ENCODE data around the gene TAF9B. TPM values are rescaled to one million over a fixed set of nuclear protein-coding genes. Genes with fewer than 3 reads are reported as not detected.
A peak's percentile ranks its signal among the peaks of the same experiment; 100 is the strongest.
"Not testable (repeated sequence)": the region's sequence is repeated elsewhere in the genome, so short reads cannot be mapped to it uniquely, and the experiment has no call there.

Gene TAF9B
- total RNA-seq (10 to 100 TPM; 10.3 to 12.6 TPM), total RNA-seq (12.3 to 32.0 reads per million in 2 donors)

DNA sequence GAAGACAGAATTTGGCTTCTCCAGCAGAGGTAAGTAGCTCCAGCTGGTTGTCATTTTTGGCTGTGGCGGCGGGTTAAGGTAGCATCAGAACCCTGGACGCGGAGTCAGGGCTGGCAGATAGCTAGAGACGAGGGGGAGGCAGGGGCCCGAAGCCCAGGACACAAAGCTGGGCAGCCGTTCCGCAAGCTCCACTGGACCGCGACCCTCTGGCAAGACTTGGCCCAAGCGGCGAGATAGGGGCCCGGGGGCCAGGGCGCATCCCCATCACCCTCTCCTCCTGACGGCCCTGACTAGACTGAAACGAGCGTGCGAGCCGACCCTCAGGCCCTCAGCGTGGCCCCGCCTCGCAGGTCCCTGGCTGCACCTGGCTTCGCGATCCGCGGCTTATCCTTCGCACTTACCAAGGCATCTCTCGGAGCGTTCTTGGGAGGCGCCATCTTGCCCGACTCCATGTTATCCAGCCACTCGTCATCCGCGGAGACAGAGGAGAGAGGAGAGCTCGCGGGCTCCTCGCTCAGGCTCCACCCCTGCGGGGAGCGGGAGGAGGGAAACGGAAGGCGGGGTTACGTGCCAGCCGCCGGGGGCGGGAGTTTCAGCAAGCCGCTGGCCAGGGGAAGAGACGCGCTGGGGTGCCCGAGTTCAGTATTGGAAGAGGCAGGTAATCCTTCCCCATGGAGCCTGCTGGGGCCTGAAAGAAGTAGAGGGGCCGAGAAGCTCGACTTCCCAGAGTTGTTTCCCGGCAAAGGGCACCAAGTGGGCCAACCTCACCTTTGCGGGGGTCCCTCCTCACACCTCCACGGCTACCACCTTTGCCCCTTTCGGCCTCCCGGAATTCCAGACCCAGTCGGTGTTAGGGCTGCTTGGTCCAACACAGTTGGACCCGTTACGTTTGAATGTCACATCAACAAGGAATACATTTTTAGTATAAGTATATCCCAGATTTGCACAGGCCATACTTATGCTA lies at the start of gene TAF9B:
TAF9B (minus strand) TSS at position 491 of the 964 bp plus-strand sequence; CDS start at position 452, 39 bp downstream.
- peak; percentile 66 to 74 (median 74) for DNase-seq
- peaks cover 5% of the 10 kb centered on the region for H3K4me1 Mint-ChIP-seq
- H3K27me3 Mint-ChIP-seq, result no peaks in the 10 kb centered on the region
- H3K9me3 ChIP-seq (ENCODE audit: control insufficient read depth, low read length, poor library complexity, severe bottlenecking), result no peaks in the 10 kb centered on the region
- peak within 1 kb of the TSS; percentile 89 for H3K4me3 Mint-ChIP-seq
- H3K36me3 Mint-ChIP-seq (ENCODE audit: low read depth), result no peaks in the 10 kb centered on the region
- H3K27ac Mint-ChIP-seq, result peak within 1 kb of the TSS; percentile 85
- peak; percentile 97 for ATAC-seq

- DNase-seq, result no peak
- ATAC-seq, result no peak
- no peaks in the 10 kb centered on the region for H3K4me1 Mint-ChIP-seq
- H3K27ac Mint-ChIP-seq, result no peak overlapping the region
- peaks cover 2% of the 10 kb centered on the region for H3K36me3 Mint-ChIP-seq (ENCODE audit: low read depth)
- H3K27me3 Mint-ChIP-seq, result no peaks in the 10 kb centered on the region
- no peaks in the 10 kb centered on the region for H3K9me3 ChIP-seq (ENCODE audit: control insufficient read depth, low read length, poor library complexity, severe bottlenecking)
- no peak overlapping the region for H3K4me3 Mint-ChIP-seq
Observed at GRCh38 chrX:78182881-78183280, 43.4 kb upstream of the TAF9B start.

DNA sequence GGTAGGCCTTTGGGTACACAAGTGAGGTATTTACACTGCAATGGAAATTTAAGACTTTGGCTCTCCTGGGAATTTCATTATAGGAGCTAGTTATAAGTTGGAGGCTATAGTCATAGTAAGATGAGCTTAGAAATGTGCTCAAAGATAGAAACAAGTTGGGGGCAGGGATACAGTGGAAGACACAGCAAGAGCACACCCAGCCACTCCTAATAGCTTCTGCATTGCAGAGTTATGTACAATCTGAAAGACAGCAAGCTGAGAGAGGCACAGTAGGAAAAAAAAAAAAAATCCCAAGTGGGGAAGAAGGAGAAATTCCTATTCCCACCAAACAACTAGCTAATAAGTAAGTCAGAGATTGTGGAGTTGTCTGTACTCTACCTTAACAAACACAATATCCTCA lies 41.9 kb upstream of the TAF9B start:
- Mint-ChIP-seq H3K4me3 (no peak overlapping the region), H3K27me3 (no peaks in the 10 kb centered on the region), H3K36me3 (ENCODE audit: low read depth) (peaks cover 2% of the 10 kb centered on the region), H3K27ac (no peak overlapping the region), H3K4me1 (no peaks in the 10 kb centered on the region)
- ATAC-seq, result no peak
- DNase-seq, result no peak
- H3K9me3 ChIP-seq (ENCODE audit: control insufficient read depth, low read length, poor library complexity, severe bottlenecking), result no peaks in the 10 kb centered on the region

DNA sequence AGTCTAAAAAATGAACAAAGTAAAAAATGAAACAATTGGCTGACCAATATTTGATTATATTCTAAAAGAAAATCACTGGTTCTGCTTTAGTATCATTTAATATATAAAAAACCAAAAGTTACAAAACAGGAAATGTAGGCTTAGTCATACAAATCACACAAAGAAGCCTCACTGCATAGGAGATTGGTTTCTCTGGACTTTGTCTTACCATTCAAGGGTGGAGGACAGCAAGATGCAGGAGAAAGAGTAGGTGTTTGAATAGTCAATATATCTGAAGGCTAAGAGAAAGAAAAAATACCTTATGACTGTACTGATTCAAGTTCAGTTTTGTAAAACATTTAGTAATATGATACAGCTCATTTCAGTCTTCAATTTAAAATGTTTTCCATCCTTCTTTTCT lies 28.6 kb upstream of the TAF9B start:
- ATAC-seq (no peak), DNase-seq (no peak)
- H3K27me3 Mint-ChIP-seq, result no peaks in the 10 kb centered on the region
- H3K4me1 Mint-ChIP-seq, result peaks cover 4% of the 10 kb centered on the region
- no peaks in the 10 kb centered on the region for H3K36me3 Mint-ChIP-seq (ENCODE audit: low read depth)
- no peak overlapping the region for H3K27ac Mint-ChIP-seq
- no peaks in the 10 kb centered on the region for H3K9me3 ChIP-seq (ENCODE audit: control insufficient read depth, low read length, poor library complexity, severe bottlenecking)
- H3K4me3 Mint-ChIP-seq, result no peak overlapping the region

- Mint-ChIP-seq H3K27ac (no peak overlapping the region), H3K4me3 (no peak overlapping the region), H3K4me1 (peaks cover 7% of the 10 kb centered on the region), H3K27me3 (no peaks in the 10 kb centered on the region), H3K36me3 (ENCODE audit: low read depth) (peaks cover 2% of the 10 kb centered on the region)
- no peaks in the 10 kb centered on the region for H3K9me3 ChIP-seq (ENCODE audit: control insufficient read depth, low read length, poor library complexity, severe bottlenecking)
- no peak for ATAC-seq
- no peak for DNase-seq
Observed at GRCh38 chrX:78165425-78165824, 26.0 kb upstream of the TAF9B start.

DNA sequence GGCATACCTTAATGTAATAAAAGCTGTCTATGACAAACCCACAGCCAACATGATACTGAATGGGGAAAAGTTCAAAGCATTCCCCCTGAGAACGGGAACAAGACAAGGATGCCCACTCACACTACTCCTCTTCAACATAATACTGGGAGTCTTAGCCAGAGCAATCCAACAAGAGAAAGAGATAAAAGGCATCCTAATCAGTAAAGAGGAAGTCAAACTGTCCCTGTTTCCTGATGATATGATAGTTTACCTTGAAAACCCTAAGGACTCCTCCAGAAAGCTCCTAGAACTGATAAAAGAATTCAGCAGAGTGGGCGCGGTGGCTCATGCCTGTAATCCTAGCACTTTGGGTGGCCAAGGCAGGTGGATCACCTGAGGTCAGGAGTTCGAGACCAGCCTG lies 23.7 kb upstream of the TAF9B start:
- not testable (repeated sequence) for H3K27ac Mint-ChIP-seq; H3K4me3 Mint-ChIP-seq; H3K36me3 Mint-ChIP-seq (ENCODE audit: low read depth); H3K9me3 ChIP-seq (ENCODE audit: control insufficient read depth, low read length, poor library complexity, severe bottlenecking); H3K27me3 Mint-ChIP-seq; ATAC-seq; H3K4me1 Mint-ChIP-seq; DNase-seq

GRCh38 chrX:78160711-78161110 lies 21.3 kb upstream of the TAF9B start:
- not testable (repeated sequence) for H3K4me3 Mint-ChIP-seq; H3K9me3 ChIP-seq (ENCODE audit: control insufficient read depth, low read length, poor library complexity, severe bottlenecking); H3K4me1 Mint-ChIP-seq; H3K36me3 Mint-ChIP-seq (ENCODE audit: low read depth); H3K27me3 Mint-ChIP-seq; DNase-seq; H3K27ac Mint-ChIP-seq; ATAC-seq

DNA sequence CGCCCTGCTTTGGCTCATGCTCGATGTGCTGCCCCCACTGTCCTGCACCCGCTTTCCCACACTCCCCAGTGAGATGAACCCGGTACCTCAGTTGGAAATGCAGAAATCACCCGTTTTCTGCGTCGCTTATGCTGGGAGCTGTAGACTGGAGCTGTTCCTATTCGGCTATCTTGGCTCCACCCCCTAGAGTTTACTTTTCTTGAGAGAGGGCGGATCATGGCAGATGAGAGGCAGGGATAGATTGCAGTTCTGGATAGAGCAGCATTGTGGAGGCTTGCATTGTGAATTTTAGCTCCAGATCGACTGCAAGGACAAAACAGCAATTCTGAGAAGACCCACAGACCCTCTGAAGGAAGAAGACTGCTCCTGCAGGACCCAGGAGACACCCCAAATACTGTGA lies 18.4 kb upstream of the TAF9B start:
- DNase-seq; H3K36me3 Mint-ChIP-seq (ENCODE audit: low read depth); H3K4me1 Mint-ChIP-seq; ATAC-seq; H3K9me3 ChIP-seq (ENCODE audit: control insufficient read depth, low read length, poor library complexity, severe bottlenecking); H3K27me3 Mint-ChIP-seq: not testable (repeated sequence)
- Mint-ChIP-seq H3K4me3 (peak overlapping the region; percentile 39), H3K27ac (peak overlapping the region; percentile 47)

- H3K9me3 ChIP-seq (ENCODE audit: control insufficient read depth, low read length, poor library complexity, severe bottlenecking); H3K27ac Mint-ChIP-seq; DNase-seq; ATAC-seq; H3K4me1 Mint-ChIP-seq; H3K27me3 Mint-ChIP-seq; H3K36me3 Mint-ChIP-seq (ENCODE audit: low read depth): not testable (repeated sequence)
- peak overlapping the region; percentile 39 for H3K4me3 Mint-ChIP-seq
Observed at GRCh38 chrX:78157373-78157772, 17.9 kb upstream of the TAF9B start.

DNA sequence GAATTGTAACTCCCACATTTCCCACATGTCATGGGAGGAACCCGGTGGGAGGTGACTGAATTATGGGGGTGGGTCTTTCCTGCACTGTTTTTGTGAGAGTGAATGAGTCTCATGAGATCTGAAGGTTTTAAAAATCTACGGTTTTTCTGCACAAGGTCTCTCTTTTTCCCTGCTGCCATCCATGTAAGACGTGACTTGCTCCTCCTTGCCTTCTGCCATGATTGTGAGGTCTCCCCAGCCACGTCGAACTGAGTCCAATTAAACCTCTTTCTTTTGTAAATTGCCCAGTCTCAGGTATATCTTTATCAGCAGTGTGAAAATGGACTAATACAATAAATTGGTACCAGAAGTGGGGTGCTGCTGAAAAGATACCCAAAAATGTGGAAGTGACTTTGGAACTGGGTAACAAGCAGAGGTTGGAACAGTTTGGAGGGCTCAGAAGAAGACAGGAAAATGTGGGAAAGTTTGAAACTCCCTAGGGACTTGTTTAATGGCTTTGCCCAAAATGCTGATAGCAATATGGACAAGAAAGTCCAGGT lies 7.6 kb upstream of the TAF9B start:
- DNase-seq; ATAC-seq; H3K4me3 Mint-ChIP-seq; H3K4me1 Mint-ChIP-seq; H3K27ac Mint-ChIP-seq; H3K27me3 Mint-ChIP-seq; H3K36me3 Mint-ChIP-seq (ENCODE audit: low read depth); H3K9me3 ChIP-seq (ENCODE audit: control insufficient read depth, low read length, poor library complexity, severe bottlenecking): not testable (repeated sequence)

GRCh38 chrX:78140206-78140605 lies 756 bp upstream of the TAF9B start:
- H3K9me3 ChIP-seq (ENCODE audit: control insufficient read depth, low read length, poor library complexity, severe bottlenecking), result no peaks in the 10 kb centered on the region
- ATAC-seq (no peak), DNase-seq (no peak)
- Mint-ChIP-seq H3K27me3 (no peaks in the 10 kb centered on the region), H3K4me1 (peaks cover 5% of the 10 kb centered on the region), H3K4me3 (peak overlapping the region; percentile 89), H3K36me3 (ENCODE audit: low read depth) (no peaks in the 10 kb centered on the region), H3K27ac (peak overlapping the region; percentile 85)

DNA sequence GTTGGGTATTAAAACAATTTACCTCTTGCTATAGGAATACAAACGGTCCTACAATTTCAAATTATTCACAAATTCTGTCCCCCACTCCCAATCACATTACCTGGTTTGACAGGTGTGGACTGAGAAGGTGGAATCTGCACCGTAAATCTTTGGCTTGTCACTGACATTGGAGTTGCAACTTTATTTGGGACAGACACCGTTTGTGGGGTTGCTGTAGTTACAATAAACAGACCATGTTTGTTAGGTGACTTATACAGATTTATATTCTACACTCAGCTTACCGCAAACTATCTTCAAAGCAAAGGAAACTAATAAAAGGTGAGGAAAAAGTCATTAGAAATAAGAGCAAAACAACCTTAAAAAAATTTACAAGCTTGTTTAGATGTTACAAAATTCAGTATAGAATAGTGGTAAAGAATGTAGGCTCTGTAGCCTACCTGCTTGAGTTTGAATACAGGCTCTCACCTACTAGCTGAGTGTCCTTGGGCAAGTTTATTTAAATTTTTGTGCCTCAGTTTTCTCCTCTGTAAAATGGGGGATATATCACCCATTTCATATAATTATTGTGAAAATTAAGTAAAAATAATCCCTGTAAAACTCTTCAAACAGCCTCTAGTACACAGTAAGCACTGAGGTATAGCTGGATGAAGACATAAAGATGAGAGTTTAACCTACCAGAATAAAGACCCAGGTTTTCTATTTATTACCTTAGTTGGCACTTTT lies 6.1 kb downstream of the TAF9B start:
- no peak overlapping the region for H3K4me3 Mint-ChIP-seq
- H3K36me3 Mint-ChIP-seq (ENCODE audit: low read depth), result peaks cover 2% of the 10 kb centered on the region
- ATAC-seq (peak; percentile 52), DNase-seq (no peak)
- H3K9me3 ChIP-seq (ENCODE audit: control insufficient read depth, low read length, poor library complexity, severe bottlenecking), result no peaks in the 10 kb centered on the region
- peaks cover 4% of the 10 kb centered on the region for H3K4me1 Mint-ChIP-seq
- H3K27me3 Mint-ChIP-seq, result no peaks in the 10 kb centered on the region
- peak overlapping the region; percentile 57 for H3K27ac Mint-ChIP-seq

GRCh38 chrX:78131117-78131516 lies 8.3 kb downstream of the TAF9B start:
- peaks cover 2% of the 10 kb centered on the region for H3K36me3 Mint-ChIP-seq (ENCODE audit: low read depth)
- no peaks in the 10 kb centered on the region for H3K9me3 ChIP-seq (ENCODE audit: control insufficient read depth, low read length, poor library complexity, severe bottlenecking)
- no peak overlapping the region for H3K4me3 Mint-ChIP-seq
- no peak for ATAC-seq
- no peak overlapping the region for H3K27ac Mint-ChIP-seq
- no peak for DNase-seq
- H3K4me1 Mint-ChIP-seq, result peaks cover 4% of the 10 kb centered on the region
- H3K27me3 Mint-ChIP-seq, result no peaks in the 10 kb centered on the region

Measured in T-helper 17 cell (primary cell).